PC-9 (cell line): Measurements from ENCODE around the gene XPC.

Source experiments
- CTCF ChIP-seq: fragments of 200-600 bp; sonication (generic); conservative IDR thresholded peaks from 2 replicates; pipeline ENCODE4 v1.6.1; 2017; ENCODE audit warnings: mixed run types, antibody characterized with exemption, mild to moderate bottlenecking, moderate library complexity
- EZH2 ChIP-seq: fragments of 200-600 bp; sonication (generic); IDR thresholded peaks from 2 replicates; pipeline ENCODE4 v1.8.0; 2017; ENCODE audit warnings: antibody characterized with exemption, low read depth

- TF ChIP-seq CTCF (no peak), EZH2 (no peak)
These were observed 16.2 kb downstream of the XPC start for GRCh38 chr3:14162178-14162577.
